Measurements from ENCODE around the gene TWF2.

GRCh38 chr3:52223449-52224408 is 15.2 kb downstream of the TWF2 start:
- TF ChIP-seq ZNF274 (IDR thresholded peaks at IDR 0.05; ENCODE audit: low read depth, low read length) (no peak), SUZ12 (IDR thresholded peaks at IDR 0.05; ENCODE audit: extremely low read depth, insufficient read depth, insufficient read length) (no peak)
